Right hindlimb (tissue), 1 donor: ENCODE results near the gene ASB2.

Source experiments
- DNase-seq: peaks from one replicate; pipeline ENCODE4 v3.0.0-alpha.2; 2018

The ASB2 gene

DNA sequence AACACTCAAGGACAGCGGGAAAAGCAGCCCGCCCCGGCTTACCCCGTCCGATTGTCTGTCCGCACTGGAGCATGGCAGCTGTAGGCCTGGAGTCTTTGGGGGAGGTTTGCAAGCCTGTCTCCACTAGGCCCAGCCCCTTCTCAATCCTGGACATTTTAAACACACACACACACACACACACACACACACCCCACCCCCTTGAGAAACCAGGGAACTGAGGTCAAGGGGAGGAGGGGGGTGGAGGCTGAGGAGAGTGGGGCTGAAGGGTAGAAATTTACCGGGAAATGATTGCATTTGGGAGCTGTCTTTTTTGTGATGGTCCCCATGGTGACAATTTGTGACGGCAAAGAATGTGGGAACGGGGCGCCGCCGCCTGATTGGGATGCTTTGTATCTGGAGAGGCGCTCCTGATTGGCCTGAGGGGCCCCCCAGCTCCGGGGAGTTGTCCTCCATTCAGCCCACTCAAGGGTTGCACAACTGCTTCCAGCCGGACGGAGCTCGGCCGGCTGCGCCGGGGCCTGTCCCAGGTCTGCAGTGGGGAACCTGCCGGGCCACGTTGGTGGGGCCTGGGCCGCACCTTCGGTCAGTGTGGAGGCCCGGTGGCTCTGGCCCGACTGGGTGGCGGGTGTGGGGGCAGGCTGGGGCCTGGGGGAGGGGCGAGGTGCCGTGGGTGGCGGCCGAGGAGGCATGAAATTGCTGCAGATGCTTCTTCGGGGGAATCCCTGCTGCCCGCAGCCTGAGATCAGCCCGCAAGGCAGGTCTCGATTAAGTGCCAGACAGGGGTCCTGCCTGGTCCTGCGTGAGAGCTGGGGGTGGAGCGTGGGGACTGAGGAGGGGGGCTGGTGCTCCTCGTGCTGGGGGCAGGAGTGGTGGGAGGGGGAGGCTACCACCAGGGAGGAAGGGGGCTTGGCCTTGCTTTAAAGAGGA lies 49.2 kb downstream of the ASB2 start, which contains the start of gene FAM181A:
TSS of gene FAM181A (plus strand) at position 472 of the 927 bp plus-strand sequence. CDS start 942 bp downstream, outside the sequence.
- no peak for DNase-seq

DNA sequence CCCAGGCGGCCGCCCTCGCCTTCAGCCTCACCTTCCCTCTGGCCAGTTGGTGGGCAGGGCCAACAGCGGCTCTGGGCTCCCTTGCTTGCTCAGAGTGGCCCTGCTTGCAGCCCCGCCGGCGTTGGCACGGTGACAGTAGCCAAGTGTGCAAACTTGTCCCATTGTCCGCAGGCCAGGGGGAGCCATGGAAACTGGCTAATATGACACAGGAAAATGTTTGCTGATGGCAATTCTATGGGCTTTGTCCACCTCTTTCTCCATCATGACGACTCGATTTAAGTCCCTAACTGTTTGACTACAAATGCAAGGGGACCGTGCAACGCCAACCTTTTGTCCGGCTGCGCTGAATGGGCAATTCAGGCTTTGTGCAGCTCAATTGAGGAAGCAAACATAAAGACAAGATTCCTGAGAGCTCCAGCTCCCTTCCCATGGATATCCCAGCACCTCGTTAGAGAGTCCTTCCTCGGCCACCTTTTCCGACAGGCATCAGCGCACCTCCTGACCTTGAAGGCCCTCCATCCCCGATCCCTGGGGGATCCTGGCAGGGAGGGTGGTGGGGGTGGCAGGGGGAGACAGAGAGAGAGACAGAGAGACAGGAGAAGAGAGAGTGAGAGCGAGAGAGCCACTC lies 50.0 kb downstream of the ASB2 start:
- DNase-seq, result no peak

DNA sequence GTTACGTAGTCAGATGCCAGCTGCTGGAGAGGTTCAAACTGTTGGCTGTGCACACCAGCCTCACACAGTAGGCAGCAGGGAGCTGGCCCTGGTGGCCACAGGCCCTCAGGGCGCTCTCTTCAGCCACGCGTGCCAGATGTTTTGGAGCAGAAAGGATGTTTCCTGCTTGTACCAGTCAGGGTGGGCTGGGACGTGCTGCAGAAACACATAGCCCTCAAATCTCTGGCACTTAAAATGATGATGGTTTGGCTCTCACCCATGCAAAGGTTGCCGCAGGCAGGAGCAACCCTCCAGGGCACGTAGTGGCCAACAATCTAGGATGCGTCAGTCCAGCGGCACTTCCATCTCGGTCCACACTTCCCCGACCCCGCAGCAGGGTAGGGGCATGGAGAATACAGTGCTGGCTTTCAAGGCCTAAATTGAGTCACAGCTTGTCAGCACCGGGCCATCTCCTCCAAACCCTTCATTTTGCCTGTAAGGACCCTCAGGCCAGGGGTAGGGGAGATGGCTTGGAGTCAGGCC lies 50.9 kb downstream of the ASB2 start:
- DNase-seq, result no peak

DNA sequence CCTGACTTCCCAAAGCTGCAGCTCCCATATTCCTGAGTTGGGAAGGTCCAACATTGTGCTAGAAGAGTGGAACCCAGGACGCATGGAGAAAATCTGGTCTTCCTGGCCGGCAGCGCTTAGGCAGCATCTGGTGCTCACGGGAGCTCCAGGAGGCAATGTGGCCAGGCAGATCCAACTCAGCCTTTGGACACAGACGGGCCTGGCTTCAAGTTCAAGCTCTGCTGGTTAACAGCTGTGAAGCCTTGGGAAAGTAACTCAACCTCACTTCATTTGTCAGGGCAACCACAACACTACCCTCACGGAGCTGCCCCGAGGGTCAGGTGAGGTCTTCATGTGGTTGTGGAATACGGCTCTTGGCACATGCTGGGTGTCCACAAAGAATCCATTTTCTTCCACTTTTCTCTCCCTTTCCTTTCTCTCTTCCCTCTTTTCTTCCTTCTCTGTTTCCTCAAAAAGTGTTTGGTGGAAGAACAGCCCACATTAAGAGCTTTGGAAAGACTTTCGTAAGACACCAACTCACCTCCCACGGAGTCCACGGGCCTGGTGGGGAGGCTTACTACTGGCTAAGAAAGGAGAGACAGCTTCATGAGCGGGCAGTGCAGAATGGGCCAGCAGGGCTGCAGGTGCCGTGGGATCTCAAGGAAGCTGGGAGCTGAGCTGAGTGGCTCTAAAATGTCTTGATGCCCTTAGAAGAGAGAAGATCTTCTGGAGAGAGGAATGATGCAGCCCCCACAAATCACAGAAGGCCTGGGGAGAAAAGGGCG lies 51.6 kb downstream of the ASB2 start:
- no peak for DNase-seq

DNA sequence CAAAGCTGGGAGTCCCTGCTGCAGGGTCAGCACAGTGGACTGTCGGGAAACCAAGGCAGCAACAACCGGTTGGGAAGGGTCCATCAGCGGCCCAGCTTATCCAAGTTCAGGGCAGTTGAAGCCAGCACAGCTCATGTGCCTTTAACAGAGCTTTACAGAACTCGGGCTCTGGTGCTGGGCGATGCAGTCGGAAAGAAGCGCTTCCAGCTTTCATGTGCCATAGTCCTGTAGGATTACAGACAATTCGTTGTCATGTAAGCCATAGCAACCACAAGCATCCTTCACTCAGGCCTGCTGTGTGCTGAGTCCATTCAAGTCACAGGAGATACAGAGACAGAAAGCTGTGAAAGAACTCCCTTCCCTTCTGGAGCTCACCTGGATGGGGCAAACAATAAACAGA lies 52.7 kb downstream of the ASB2 start:
- DNase-seq, result no peak

DNA sequence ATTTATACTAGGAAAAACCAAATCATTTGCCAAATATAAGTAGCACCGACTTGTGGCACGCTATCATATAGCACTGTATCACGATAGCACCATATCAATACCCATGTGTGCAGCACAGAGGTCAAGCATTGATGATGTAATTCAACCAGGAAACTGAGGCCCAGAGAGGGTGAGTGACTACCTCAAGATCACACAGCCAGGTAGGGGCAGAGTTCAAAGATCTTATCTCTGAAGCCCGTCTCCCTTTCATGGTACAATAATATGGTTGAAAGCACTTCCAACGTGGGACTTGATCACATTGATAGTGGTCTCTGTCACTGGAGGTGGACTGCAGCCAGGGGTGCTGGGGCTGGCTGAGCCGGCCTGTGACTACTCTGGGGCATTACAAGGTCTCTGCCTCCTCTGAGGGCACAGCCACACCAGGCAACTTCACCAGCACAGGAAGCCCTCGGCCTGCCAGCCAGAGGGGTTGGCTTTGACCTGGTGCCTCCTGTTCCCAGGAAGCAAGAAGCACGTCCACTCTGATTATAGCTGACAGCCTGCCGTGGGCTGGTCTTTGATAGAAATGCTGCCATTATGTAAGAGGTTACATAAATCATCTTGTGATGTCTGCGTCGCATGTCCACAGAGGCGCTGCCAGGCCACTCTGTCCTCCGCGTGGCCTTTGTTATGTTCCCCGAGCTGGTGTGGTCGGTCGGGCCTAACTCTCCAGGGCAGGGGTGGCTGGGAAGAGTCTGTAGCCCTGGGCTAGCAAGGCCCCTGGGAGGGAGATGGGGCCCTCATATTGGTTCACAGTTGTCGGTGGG lies 55.2 kb downstream of the ASB2 start:
- no peak for DNase-seq

DNA sequence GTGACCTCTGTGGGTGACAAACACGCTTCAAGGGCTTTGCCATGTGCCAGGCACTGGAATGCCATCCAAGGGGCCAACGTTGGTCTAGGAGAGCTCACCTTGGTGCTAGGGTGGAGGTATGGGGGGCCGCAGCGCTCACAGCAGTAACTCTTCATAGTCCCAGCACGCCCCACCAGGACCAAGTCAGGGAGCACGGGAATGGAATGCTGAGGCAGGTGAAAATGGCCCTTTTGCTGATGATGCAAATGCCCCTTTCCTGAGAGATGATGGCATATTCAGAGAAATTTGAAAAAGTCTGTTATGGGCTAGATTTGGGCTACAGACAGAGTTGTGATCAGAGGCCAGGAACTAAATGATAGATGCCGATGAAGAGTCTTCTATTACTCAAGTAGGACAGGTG lies 59.2 kb downstream of the ASB2 start:
- no peak for DNase-seq

DNA sequence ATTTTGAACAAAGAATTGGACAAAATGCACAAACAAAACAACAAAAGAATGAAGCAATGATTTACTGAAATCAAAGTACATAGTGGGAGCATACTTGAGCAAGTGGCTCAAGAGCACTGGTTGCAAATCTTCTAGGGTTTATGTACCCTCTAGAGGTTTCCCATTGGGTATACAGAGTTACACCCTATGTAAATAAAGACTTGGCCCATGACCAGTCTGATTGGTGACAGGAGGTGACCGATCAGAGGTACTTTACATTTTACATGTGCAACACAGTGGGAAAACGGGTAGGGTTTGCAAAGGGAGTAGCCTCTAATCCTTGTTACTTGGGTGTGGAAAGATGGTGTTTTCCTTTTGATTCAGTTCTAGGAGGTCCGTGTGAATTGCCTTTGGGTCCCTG lies 59.9 kb downstream of the ASB2 start:
- DNase-seq, result no peak

DNA sequence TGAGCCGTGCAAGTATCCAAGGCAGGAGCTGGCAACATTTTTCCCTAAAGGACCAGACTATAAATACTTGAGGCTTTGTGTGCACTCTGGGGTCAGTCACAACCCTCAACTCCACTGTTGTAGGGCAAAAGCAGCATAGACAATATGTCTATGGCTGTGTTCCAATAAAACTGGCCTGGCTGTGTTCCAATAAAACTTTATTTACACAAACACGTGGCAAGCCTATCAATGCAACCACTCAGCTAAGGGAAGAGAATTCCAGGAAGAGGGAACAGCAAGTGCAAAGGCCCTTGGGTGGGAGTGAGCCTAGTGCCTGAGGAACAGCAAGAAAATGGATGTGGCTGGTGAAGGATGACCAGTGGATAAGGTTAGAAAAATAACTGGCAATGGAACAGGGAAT lies 60.6 kb downstream of the ASB2 start:
- DNase-seq, result no peak

DNA sequence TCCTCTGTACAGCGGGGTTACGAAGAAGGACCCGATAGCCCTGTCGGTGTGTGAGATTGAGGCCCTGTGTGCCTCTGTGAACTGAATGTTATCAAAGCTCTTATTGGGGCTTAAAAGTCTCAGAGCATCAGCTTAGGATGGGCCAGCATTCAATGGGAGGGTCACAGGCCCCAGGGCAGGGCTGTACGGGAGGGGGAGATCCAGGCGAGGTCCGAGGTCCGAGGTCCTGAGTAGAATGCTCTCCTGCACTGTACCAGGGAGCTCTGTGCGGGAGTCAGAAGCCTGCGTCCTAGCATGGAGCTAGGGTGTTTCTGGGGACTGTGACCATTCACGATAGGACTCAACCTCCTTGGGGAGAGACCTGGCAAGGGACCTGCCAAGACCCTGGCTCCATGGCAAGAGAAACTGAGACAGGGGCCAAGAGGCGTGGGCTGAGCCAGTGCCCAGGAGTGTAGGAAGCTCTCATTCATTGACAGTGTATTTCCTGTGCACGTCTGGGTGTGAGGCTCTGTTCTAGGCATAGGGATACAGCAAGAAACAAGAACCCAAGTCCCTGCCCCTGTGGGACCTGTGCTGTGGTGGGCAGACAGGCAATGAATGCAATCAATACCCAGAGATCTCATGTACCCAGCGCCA lies 61.2 kb downstream of the ASB2 start:
- no peak for DNase-seq

DNA sequence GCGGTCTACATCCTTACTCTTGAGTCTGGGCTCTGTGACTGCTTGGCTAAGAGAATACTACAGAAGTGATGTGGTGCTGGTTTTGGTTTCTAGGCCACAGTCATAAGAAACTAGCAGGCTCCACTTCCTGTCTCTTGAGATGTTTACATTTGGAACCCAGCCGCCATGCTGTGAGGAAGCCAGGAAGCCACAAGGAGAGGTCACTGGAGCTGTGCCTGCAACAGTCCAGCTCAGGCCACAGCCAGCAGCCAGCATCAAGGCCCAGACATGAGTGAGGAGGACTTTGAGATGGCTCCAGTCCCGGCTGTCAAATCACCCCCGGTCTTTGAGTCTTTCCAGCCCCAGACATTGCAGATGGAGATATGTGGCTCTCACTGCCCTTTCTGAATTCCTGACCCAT lies 62.1 kb downstream of the ASB2 start:
- DNase-seq, result no peak

DNA sequence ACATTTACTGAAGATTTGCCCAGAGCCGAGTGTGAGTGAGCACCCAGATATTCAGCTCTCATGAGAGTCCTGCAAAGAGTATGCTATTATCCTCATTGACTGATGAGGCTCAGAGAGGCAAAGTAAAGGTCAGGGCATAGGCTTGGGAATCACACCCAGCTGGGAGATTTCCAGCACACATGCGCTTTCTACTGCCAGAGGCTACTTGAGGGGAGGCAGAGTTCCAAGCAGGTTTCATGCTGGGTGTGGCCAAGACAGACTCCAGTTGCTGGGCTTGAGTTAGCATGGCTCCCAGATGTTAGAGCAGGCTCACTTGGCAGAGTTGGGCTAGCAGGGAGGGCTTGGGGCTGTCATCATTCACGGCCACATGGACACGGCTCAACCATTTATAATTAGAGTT lies 63.6 kb downstream of the ASB2 start:
- DNase-seq, result no peak

DNA sequence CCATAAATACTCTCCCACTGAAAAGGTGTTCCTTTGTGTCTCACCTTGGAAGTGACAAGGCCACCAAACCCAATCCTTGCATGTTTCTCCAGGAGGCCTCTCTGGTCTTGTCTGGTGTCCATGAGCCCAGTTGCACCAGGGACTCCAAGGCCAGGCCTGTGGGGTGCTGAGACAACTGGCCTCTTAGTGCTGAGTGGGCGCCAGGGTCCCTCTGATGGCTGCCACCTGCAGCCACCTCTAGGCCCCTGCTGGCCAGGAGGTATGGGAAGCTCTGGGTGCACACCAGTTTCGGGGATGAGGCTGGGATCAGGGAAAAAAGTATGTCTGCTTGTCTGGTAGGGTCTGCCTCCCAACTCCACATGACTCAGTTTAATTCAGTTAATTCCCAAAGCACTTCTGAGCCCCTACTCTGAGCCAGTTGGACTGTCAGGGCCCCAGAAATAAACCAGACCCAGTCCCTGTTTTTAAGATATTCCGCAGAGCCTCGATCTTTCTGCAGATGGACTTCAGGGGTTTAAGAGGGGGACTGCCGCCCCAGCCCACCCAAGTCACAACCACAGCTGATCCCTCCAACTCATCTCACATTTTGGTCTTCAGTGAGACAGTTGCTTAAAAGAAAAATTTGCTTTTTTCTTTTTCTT lies 64.3 kb downstream of the ASB2 start:
- no peak for DNase-seq

DNA sequence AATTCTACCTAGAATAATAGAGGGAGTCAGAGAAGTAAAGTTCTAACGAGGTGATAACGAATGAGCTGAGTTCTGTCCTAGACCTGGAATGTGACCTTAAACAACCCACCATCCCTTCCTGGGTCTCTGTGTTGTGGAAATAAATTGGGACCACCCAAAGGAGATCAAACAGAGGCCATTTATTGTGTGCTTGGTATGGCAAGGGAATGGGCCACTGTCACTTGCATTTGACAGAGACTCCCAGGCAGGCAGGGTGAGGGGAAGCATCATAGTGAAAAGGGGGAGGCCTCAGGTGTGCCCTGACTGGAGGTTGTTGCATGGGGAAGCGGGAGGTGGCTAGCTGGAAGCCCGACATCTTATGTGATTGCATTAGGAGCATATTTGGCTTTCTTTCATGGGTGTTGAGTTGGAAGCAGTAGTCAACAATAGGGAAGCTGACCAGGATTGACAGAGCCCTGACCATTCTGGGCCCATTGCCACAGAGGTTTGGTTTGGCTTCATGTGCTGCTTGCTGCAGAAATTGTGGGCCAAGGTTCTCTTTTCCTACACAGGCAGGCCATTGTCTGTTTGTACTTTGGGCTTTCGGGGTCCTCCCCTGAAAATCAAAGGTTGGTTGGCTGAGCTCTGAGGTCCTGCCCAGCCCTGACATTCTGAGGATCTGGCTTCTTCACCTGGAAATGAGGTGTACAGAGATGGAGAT lies 66.8 kb downstream of the ASB2 start:
- DNase-seq, result no peak

DNA sequence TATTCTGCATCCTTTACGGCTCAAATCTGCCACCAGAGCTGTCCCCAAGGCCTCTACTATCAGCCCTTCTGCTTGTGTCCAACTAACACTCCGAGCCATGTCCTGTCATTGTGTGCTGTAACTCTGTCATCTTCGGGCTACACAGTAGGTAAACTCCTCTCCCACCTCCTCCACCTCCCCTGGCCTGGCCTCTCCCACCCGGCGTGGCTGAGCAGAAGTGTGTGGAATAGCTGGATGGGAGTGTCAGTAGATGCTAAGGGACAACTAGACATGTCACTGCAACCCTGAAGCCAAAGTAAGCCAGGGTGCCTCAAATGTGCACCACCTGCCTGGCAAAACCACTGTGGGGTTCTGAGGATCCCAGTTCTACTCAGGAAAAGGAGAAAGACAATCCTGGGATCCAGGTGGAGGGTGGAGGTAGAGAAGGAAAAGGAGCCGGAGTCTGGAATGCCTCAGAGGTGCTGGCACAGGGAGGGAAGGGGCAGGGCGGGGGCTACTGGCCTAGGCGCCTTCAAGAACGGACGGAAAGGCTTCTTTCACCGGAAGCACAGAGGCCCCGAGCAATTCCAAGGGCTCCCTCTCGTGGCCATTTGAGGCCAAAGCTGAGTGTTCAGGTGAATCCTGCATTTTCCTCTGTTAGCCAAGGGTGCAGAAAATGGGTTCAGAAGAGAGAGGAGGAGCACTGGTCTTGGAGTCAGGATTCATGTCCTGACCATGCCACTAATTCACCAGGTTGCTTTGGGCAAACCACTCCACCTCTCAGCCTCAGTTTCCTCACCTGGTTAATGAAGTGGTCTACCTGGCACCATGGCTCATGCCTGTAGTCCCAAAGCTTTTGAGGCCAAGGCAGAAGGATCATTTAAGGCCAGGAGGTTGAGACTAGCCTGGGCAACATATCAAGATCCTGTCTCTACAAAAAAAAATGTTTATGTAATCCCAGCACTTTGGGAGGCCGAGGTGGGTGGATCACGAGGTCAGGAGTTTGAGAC lies 69.7 kb downstream of the ASB2 start:
- DNase-seq, result peak; percentile 56

DNA sequence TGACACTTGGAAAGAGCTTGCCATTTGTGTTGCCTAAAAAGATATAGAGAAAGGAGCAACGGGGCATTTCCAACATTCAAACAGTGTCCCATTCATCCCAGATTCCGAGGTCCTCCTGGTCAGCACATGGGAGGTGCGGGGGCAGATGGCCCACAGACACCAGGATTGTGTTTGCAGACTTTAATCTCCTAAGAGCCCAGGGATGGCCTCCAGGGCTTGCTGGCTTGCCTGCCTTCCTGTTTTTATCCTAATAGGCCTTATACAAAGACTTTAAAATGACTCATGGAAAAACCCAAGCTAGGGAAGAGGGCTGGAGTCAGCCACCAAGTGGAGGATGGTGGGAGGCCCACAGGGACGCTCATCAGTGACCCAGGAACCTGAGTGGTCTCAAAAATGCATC lies 70.7 kb downstream of the ASB2 start:
- no peak for DNase-seq

DNA sequence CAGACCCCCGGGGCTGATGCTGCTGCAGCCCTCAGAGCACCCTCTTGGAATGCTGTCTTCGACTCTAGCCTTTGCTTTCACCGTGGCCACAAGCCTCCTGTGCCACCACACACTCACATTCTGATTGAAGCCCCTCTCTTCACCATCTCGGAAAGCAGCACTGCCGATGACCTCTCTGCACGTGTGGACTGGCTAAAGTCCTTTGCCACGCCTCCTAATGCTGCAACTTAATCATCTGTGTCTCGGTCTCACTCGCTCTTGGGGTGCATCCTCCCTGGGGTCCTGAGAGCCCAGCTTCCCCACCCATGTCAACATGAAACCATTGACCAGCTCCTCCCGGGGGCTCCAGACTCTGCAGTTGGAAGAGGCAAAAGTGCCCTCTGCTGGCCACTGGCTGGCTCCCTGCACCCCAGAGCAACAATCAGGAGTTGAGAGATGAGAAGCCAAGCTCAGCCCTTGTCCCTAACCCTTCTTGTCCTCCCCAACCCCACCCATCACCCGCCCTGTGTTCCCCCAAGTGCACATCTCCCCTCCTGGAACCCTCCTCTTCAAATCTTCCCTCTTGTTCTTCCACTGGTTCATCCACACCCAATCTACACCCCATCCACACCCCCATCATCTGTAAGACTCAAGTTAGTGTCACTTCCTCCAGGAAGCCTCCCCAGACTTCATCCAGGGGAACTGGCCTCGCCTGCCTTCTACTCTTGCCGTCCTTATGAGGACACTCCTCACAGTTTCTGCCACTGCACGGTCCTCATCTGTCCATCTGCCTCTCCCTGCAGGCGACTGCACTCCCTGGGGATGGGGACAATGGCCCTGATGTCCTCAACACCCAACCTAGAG lies 72.8 kb downstream of the ASB2 start:
- DNase-seq, result no peak

DNA sequence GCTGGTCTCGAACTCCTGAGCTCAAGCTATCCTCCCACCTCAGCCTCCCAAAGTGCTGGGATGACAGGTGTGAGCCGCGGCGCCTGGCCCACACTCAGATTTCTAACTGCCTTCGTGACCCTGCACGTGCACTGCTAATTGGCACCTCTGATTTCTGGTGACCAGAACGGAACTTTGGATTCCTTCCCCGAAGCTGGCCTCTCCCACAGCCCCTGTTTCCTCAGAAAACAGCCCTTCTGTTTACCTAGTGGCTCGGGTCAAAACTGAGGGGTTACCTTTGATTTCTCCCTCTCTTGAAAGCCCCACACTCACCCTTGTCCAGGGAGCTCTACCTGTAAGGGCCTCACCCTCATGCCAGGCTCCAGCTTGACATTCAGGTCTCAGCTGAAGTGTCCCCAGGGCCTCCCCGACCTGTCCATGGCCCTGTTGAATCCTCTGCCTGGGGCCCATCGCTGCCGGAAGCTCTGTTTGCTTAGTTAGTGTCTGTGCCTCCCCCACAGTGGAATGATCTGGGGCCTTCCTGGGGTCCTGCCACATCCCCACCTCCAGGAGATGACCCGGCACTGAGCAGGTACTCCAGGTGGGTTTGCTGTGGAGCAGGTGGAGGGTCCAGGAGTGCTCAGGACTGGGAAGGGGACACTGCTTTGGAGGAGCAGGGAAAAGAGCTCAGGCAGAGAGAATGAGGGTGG lies 73.6 kb downstream of the ASB2 start:
- no peak for DNase-seq
